HPDE6-E6E7 (cell line): ENCODE data around the gene OR51S1.
"Not testable (repeated sequence)": the region's sequence is repeated elsewhere in the genome, so short reads cannot be mapped to it uniquely, and the experiment has no call there.

Experiments used
- DNase-seq: peaks from one replicate; pipeline ENCODE4 v3.0.0; 2011; ENCODE audit warnings: missing footprints; ENCODE audit errors: extremely low spot score

OR51S1 gene

DNA sequence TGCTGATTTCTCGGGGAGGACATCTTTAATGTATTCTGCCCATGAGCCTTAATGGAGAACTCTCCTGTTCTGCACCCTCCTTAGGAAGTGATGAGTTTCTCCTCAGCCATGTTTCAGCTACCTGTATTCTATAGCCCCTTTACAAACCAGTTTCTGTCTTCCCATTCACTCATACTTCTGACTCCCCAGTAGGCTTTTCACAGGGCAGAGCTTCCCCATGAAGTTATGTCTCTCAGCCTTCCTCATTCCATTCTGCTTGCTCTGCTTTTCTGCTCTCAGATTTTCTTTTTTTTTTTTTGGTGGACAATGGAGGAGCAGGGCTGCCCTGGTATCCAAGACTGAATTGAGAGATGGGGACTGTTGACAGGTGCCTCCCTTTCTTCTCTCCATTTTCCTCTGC, 40.5 kb downstream of the OR51S1 start:
- DNase-seq, result no peak

DNA sequence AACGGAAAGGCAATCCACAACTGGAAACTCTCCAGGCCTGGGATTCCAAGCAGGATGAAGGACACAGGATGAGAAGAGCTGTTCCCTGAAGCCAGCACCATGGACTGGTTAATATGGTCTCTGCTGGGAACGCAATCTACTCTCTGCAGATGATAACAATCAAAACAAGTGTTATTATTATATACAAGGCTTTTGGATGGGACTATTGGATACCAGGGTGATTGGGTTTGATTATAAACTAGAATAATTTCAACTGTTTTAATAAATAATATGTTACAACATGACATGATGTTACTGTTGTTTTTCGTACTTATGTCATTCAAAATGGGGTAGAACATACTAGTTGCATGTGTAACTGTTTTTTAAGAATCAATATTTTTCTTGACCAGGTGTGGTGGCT, 44.7 kb downstream of the OR51S1 start, which contains the start of gene OR52R1:
Gene OR52R1, minus strand, starts transcription at position 101 of the 400 bp plus-strand sequence. Its CDS starts 0 bp downstream, at position 101.
- no peak for DNase-seq

DNA sequence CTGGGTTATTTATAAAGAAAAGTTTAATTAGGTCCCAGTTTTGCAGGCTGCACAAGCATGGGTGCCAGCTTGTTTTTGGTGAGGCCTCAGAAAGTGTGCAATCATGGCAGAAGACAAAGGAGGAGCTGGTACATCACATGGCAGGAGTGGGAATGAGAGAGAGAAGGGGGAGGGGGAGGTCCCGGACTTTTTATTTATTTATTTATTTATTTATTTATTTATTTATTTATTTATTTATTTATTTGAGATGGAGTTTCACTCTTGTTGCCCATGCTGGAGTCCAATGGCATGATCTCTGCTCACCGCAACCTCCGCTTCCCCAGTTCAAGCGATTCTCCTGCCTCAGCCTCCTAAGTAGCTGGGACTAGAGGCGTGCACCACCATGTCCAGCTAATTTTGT, 47.7 kb downstream of the OR51S1 start:
- DNase-seq, result not testable (repeated sequence)

DNA sequence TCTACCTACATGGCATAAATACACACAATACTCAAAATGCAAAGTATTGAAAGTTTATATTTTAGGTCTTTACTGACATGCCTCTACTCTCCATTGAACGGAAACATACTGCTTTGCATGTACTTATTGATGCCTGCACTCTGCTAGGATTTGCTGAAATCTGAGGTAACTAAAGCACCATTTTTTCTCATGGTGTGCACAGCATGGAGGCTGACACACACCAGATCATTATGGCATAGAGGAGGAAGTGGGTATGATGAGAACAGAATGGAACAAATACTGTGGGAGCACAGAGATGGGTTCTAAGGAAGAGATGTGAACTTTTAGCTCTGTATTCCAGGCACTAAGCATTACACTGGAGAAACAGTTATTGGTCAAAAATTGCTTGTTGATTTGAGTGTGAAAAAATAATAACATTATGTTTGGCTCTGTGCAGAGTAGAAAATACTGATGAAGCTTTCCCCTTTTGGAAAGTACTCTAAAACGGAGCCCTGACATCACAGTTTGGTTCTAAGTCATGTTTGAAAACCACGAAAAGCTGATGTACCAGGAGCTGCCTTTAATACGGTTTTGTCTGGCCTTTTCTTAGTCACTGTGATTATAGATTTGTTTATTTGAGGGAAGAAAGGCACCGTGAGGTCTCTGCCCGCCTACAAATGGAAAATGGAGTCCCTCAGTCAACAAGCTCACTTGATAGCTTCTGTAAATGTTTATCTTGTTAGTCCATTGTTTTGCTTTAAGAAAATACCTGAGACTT, 50.4 kb downstream of the OR51S1 start:
- DNase-seq, result no peak
